ENCODE measurements around the gene ZMIZ1.

Gene ZMIZ1

DNA sequence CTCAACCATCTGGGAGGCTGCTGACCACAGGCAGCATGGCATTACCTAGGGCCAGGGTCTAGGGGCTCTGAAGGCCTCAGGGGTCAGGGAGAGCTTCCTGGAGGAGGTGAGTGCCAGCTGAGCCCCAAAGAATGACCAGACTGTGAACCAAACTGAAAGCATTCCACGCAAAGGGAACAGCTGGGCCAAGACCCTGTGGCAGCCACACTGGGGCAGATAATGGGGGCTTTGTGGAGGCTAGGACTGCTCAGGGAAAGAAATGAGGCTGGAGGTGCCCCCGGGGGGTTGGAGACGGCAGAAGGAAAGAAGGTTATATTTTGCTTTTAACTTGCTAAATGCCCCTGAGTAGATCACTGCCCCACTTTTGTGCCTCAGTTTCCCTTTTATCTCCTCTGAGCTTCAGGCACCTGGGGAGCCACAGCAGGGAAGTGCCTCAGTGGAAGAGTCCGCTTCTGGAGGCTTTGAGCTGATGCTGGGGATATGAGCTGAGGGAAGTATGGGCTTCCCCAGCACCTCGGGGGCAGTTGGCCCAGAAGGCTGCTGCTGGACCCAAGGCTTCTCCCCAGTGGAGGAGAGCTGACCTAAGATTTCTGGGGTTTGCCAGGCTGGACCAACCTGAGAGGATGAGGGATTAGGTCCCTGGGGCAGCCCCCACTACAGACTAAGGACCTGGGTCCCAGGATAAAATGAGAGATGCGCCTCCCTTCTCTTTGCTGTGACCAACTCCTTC, 57.8 kb downstream of the ZMIZ1 start:
- DNase-seq, result no peak
- no peak overlapping the region for H3K27ac ChIP-seq (ENCODE audit: low read depth, low read length)
- no peak overlapping the region for H3K4me3 ChIP-seq (ENCODE audit: low read depth, low read length)
- H3K23ac ChIP-seq (ENCODE audit: low read length), result no peak overlapping the region
- H3K9ac ChIP-seq (ENCODE audit: low read length), result no peak overlapping the region
- no peaks in the 10 kb centered on the region for H3K79me1 ChIP-seq (ENCODE audit: low read length)
- no peak overlapping the region for H2AK5ac ChIP-seq (ENCODE audit: low read length)
- H3K27me3 ChIP-seq (ENCODE audit: insufficient read depth, low read length), result no peaks in the 10 kb centered on the region
- no peak overlapping the region for H2BK120ac ChIP-seq (ENCODE audit: insufficient read depth, low read length, poor library complexity)
- H3K4me2 ChIP-seq (ENCODE audit: low read length), result no peak overlapping the region
- no peaks in the 10 kb centered on the region for H3K9me3 ChIP-seq (ENCODE audit: insufficient read depth, low read depth, low read length)
- H3K79me2 ChIP-seq (ENCODE audit: control insufficient read depth, insufficient read depth, low read length, poor library complexity), result peaks cover 2% of the 10 kb centered on the region
- H4K91ac ChIP-seq (ENCODE audit: low read depth, low read length), result no peak overlapping the region
- H3K4ac ChIP-seq (ENCODE audit: low read depth, low read length), result peak overlapping the region; percentile 13
- no peak overlapping the region for H4K8ac ChIP-seq (ENCODE audit: low read depth, low read length)
- H2AFZ ChIP-seq (ENCODE audit: insufficient read depth, low read length, poor library complexity), result no peak overlapping the region
- peaks cover 68 to 69% of the 10 kb centered on the region in 2 experiments for H3K36me3 ChIP-seq (ENCODE audit: control insufficient read depth in 1 of 2, insufficient read depth in 2 of 2, low read length in 2 of 2)
- no peak overlapping the region for H3K14ac ChIP-seq (ENCODE audit: low read length)
- H2BK5ac ChIP-seq (ENCODE audit: low read depth, low read length, poor library complexity), result no peak overlapping the region
- WGBS (ENCODE audit: extremely low coverage, insufficient coverage, insufficient read length), result no CpG with 5 or more reads among the region's 6 CpGs
- no peak overlapping the region for H2BK12ac ChIP-seq (ENCODE audit: low read length)
- no peak overlapping the region for H3K18ac ChIP-seq (ENCODE audit: low read length)
- no peak overlapping the region for H4K12ac ChIP-seq (ENCODE audit: low read depth, low read length)
- H3K4me1 ChIP-seq (ENCODE audit: control insufficient read depth in 1 of 2, insufficient read depth in 2 of 2, low read length in 2 of 2), result peaks cover 18 to 31% of the 10 kb centered on the region in 2 experiments

DNA sequence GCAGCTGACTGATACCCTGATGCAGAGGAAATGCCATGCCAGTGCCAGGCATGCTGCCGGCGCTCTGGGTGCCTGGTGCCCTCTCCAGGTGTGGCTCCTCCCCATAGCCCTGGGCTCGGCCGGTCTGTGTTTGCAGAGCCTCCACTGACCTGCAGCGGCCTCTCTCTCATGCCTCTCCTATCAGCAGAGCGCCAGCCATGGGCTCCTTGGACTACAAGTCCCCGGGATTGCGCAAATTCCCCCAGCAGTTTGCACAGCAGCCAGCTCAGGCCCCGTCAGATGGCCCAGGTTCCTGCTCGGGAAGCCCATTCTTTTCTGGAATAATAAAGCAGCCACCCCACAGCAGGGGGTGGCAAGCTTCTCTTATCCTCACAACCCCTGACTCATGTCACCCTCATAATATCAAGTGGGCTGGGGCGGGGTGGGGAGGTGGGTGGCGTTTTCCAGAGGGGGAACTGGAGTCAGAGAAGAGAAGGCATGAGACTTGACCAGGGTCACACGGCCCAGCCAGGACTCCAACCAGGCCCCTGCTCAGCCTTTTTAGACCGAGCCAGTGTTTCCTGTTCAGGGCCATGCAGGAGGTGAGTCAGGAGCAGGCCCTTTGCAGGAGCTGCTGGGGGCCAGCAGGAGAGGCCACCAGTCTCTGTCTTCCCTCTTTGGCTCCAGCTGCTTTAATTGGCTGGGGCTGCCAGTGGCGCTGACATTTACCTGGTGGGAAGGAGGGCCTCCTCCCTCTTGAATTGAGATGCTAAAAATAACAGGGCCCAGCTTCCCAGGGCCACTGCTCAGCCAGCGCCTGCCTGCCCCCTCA, 58.6 kb downstream of the ZMIZ1 start:
- Histone ChIP-seq H3K4me2 (ENCODE audit: low read length) (no peak overlapping the region), H3K18ac (ENCODE audit: low read length) (no peak overlapping the region), H3K9me3 (ENCODE audit: insufficient read depth, low read depth, low read length) (no peaks in the 10 kb centered on the region), H2BK120ac (ENCODE audit: insufficient read depth, low read length, poor library complexity) (no peak overlapping the region), H3K23ac (ENCODE audit: low read length) (no peak overlapping the region), H3K4ac (ENCODE audit: low read depth, low read length) (no peak overlapping the region), H3K79me2 (ENCODE audit: control insufficient read depth, insufficient read depth, low read length, poor library complexity) (peaks cover 5% of the 10 kb centered on the region), H4K91ac (ENCODE audit: low read depth, low read length) (no peak overlapping the region), H3K4me1 (ENCODE audit: control insufficient read depth in 1 of 2, insufficient read depth in 2 of 2, low read length in 2 of 2) (peaks cover 22 to 38% of the 10 kb centered on the region in 2 experiments), H4K8ac (ENCODE audit: low read depth, low read length) (no peak overlapping the region), H4K12ac (ENCODE audit: low read depth, low read length) (no peak overlapping the region), H3K9ac (ENCODE audit: low read length) (no peak overlapping the region), H3K36me3 (ENCODE audit: control insufficient read depth in 1 of 2, insufficient read depth in 2 of 2, low read length in 2 of 2) (peaks cover 68 to 69% of the 10 kb centered on the region in 2 experiments), H2AFZ (ENCODE audit: insufficient read depth, low read length, poor library complexity) (no peak overlapping the region), H2BK12ac (ENCODE audit: low read length) (no peak overlapping the region), H3K14ac (ENCODE audit: low read length) (no peak overlapping the region), H2AK5ac (ENCODE audit: low read length) (no peak overlapping the region), H3K27me3 (ENCODE audit: insufficient read depth, low read length) (no peaks in the 10 kb centered on the region), H2BK5ac (ENCODE audit: low read depth, low read length, poor library complexity) (no peak overlapping the region), H3K4me3 (ENCODE audit: low read depth, low read length) (no peak overlapping the region), H3K27ac (ENCODE audit: low read depth, low read length) (no peak overlapping the region), H3K79me1 (ENCODE audit: low read length) (no peaks in the 10 kb centered on the region)
- DNase-seq, result peak; percentile 77 to 78
- WGBS (ENCODE audit: extremely low coverage, insufficient coverage, insufficient read length), result no CpG with 5 or more reads among the region's 16 CpGs

DNA sequence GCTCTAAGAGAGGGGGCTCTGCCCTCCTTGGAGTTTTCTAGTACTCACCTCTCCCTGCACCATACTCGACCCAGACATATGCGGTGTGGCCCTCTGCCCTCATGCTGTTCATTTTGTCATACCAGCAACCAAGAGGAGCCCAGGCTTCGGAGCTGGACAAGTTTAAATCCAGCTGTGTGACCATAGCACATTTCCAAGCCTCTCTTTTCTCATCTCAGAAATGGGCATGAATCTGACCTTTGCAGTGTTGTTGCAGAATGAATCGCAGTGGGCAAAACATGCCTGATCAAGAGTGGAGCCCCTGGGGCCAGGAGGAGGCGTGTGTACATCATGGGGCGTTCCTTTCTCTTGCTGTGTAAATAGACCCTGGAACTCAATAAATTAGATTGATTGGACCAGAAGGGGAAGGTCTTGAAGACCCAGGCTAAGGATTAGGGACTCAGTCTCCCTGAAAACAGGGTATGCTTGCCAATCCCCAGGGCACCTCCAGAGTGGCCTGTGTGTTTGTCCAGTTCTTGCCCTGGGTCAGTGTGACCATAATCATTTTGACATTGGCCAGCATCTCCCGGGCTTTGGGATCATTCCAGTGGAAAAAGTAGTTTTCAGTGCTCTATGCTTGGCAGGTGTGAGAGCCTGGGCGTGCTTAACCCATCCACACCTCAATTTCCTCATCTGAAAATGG, 59.6 kb downstream of the ZMIZ1 start:
- Histone ChIP-seq H3K4me1 (ENCODE audit: control insufficient read depth in 1 of 2, insufficient read depth in 2 of 2, low read length in 2 of 2) (peaks cover 29 to 47% of the 10 kb centered on the region in 2 experiments), H3K4me3 (ENCODE audit: low read depth, low read length) (no peak overlapping the region), H3K9me3 (ENCODE audit: insufficient read depth, low read depth, low read length) (no peaks in the 10 kb centered on the region), H3K27me3 (ENCODE audit: insufficient read depth, low read length) (no peaks in the 10 kb centered on the region), H3K79me2 (ENCODE audit: control insufficient read depth, insufficient read depth, low read length, poor library complexity) (peaks cover 8% of the 10 kb centered on the region), H3K79me1 (ENCODE audit: low read length) (no peaks in the 10 kb centered on the region), H2BK12ac (ENCODE audit: low read length) (no peak overlapping the region), H3K23ac (ENCODE audit: low read length) (no peak overlapping the region), H4K8ac (ENCODE audit: low read depth, low read length) (no peak overlapping the region), H2BK5ac (ENCODE audit: low read depth, low read length, poor library complexity) (no peak overlapping the region), H2AFZ (ENCODE audit: insufficient read depth, low read length, poor library complexity) (no peak overlapping the region), H4K91ac (ENCODE audit: low read depth, low read length) (no peak overlapping the region), H3K9ac (ENCODE audit: low read length) (no peak overlapping the region), H4K12ac (ENCODE audit: low read depth, low read length) (no peak overlapping the region), H3K18ac (ENCODE audit: low read length) (no peak overlapping the region), H3K4me2 (ENCODE audit: low read length) (no peak overlapping the region), H3K36me3 (ENCODE audit: control insufficient read depth in 1 of 2, insufficient read depth in 2 of 2, low read length in 2 of 2) (peaks cover 59 to 66% of the 10 kb centered on the region in 2 experiments), H2AK5ac (ENCODE audit: low read length) (no peak overlapping the region), H3K4ac (ENCODE audit: low read depth, low read length) (no peak overlapping the region), H2BK120ac (ENCODE audit: insufficient read depth, low read length, poor library complexity) (no peak overlapping the region), H3K27ac (ENCODE audit: low read depth, low read length) (no peak overlapping the region), H3K14ac (ENCODE audit: low read length) (no peak overlapping the region)
- no CpG with 5 or more reads among the region's 8 CpGs for WGBS (ENCODE audit: extremely low coverage, insufficient coverage, insufficient read length)
- no peak for DNase-seq

DNA sequence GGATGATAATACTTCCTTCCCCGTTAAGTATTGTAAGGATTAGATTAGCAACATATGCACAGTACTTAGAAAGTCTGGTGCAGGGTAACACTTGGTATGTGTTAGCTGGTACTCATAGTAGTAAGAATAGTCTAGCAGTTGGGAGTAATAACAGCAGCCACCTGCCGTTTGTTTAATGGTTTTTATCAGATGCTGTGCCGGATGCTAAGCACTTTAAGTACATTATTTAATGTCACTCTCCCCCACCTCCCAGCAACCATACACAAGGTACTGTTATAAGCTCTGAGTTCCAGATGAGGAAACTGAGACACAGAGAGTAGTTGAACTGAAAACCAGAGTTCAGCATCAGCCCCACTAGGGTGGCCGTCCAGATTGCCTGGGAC, 60.1 kb downstream of the ZMIZ1 start:
- H2AFZ ChIP-seq (ENCODE audit: insufficient read depth, low read length, poor library complexity), result no peak overlapping the region
- H2BK120ac ChIP-seq (ENCODE audit: insufficient read depth, low read length, poor library complexity), result no peak overlapping the region
- H3K4me3 ChIP-seq (ENCODE audit: low read depth, low read length), result no peak overlapping the region
- no peak overlapping the region for H2BK5ac ChIP-seq (ENCODE audit: low read depth, low read length, poor library complexity)
- peaks cover 8% of the 10 kb centered on the region for H3K79me2 ChIP-seq (ENCODE audit: control insufficient read depth, insufficient read depth, low read length, poor library complexity)
- H3K36me3 ChIP-seq (ENCODE audit: control insufficient read depth in 1 of 2, insufficient read depth in 2 of 2, low read length in 2 of 2), result peaks cover 54 to 62% of the 10 kb centered on the region in 2 experiments
- H3K4me2 ChIP-seq (ENCODE audit: low read length), result no peak overlapping the region
- no peak overlapping the region for H3K18ac ChIP-seq (ENCODE audit: low read length)
- H3K9me3 ChIP-seq (ENCODE audit: insufficient read depth, low read depth, low read length), result no peaks in the 10 kb centered on the region
- H3K23ac ChIP-seq (ENCODE audit: low read length), result no peak overlapping the region
- H3K27ac ChIP-seq (ENCODE audit: low read depth, low read length), result no peak overlapping the region
- no peaks in the 10 kb centered on the region for H3K79me1 ChIP-seq (ENCODE audit: low read length)
- no peak overlapping the region for H4K8ac ChIP-seq (ENCODE audit: low read depth, low read length)
- no peak overlapping the region for H2BK12ac ChIP-seq (ENCODE audit: low read length)
- no peak for DNase-seq
- no CpG with 5 or more reads among the region's 4 CpGs for WGBS (ENCODE audit: extremely low coverage, insufficient coverage, insufficient read length)
- no peak overlapping the region for H2AK5ac ChIP-seq (ENCODE audit: low read length)
- H3K4me1 ChIP-seq (ENCODE audit: control insufficient read depth in 1 of 2, insufficient read depth in 2 of 2, low read length in 2 of 2), result peaks cover 29 to 47% of the 10 kb centered on the region in 2 experiments
- H4K91ac ChIP-seq (ENCODE audit: low read depth, low read length), result no peak overlapping the region
- H3K27me3 ChIP-seq (ENCODE audit: insufficient read depth, low read length), result no peaks in the 10 kb centered on the region
- H3K14ac ChIP-seq (ENCODE audit: low read length), result no peak overlapping the region
- no peak overlapping the region for H3K9ac ChIP-seq (ENCODE audit: low read length)
- no peak overlapping the region for H4K12ac ChIP-seq (ENCODE audit: low read depth, low read length)
- no peak overlapping the region for H3K4ac ChIP-seq (ENCODE audit: low read depth, low read length)

All from trophoblast cell (in vitro differentiated cells and primary cell).